Gastrocnemius medialis (tissue), 4 donors: Measurements from ENCODE around the gene ZFP91. TPM values are rescaled to one million over a fixed set of nuclear protein-coding genes. Genes with fewer than 3 reads are reported as not detected.
A peak's percentile ranks its signal among the peaks of the same experiment; 100 is the strongest.

Source experiments
- ATAC-seq, 2 donors: fragments of 150-250 bp; one replicate each; pipeline ENCODE4 v1.9.1; 2016
- DNase-seq, 2 donors: peaks; one replicate each; pipeline ENCODE4 v3.0.0-alpha.2; 2019
- H3K27ac ChIP-seq, 4 donors: fragments of 200-600 bp; sonication (generic); 1 replicate in 1 of 4; 2 replicates in 3 of 4; pipeline ENCODE4 v1.5.1; 2016 to 2018; ENCODE audit warnings: mild to moderate bottlenecking in 2 of 4, moderate library complexity in 1 of 4
- H3K27me3 ChIP-seq, 3 donors: fragments of 200-600 bp; sonication (generic) in 2 of 3; 1 replicate in 1 of 3; 2 replicates in 2 of 3; pipeline versions ENCODE4 v1.5.1 to v1.6.0; 2016 to 2019; ENCODE audit warnings: mild to moderate bottlenecking in 1 of 3, moderate library complexity in 1 of 3
- H3K36me3 ChIP-seq, 2 donors: fragments of 200-600 bp; sonication (generic) in 1 of 2; one replicate each; pipeline ENCODE4 v1.5.1; 2017 to 2018
- H3K4me1 ChIP-seq, 2 donors: fragments of 200-600 bp; sonication (generic) in 1 of 2; one replicate each; pipeline ENCODE4 v1.5.1; 2016 to 2017; ENCODE audit warnings: mild to moderate bottlenecking in 2 of 2
- H3K4me3 ChIP-seq, 4 donors: fragments of 200-600 bp; sonication (generic) in 3 of 4; 1 replicate in 1 of 4; 2 replicates in 3 of 4; pipeline ENCODE4 v1.5.1; 2016 to 2019; ENCODE audit warnings: mild to moderate bottlenecking in 2 of 4
- H3K9me3 ChIP-seq, 3 donors: fragments of 200-600 bp; sonication (generic) in 2 of 3; 1 replicate in 1 of 3; 2 replicates in 2 of 3; pipeline ENCODE4 v1.5.1; 2016 to 2019
- CTCF ChIP-seq, 5 experiments: fragments of 450-650 bp in 3 of 5; fragments of 200-600 bp in 2 of 5; sonication (generic) in 2 of 5; IDR thresholded peaks in 4 of 5; conservative IDR thresholded peaks in 1 of 5; 1 replicate in 4 of 5; 2 replicates in 1 of 5; pipeline ENCODE4 v1.5.1; 2016 to 2019; ENCODE audit warnings: antibody characterized with exemption in 5 of 5, mild to moderate bottlenecking in 3 of 5, moderate library complexity in 3 of 5
- POLR2A ChIP-seq, 2 donors: fragments of 450-650 bp; IDR thresholded peaks; one replicate each; pipeline ENCODE4 v1.6.1; 2017; ENCODE audit warnings: antibody characterized with exemption in 2 of 2, mild to moderate bottlenecking in 2 of 2, moderate library complexity in 2 of 2
- in situ Hi-C, 4 donors: fragments of 200-750 bp; cut with MboI; loops; one replicate each; pipeline versions ENCODE4 v1.15.0 to v1.8.0; 2017; ENCODE audit warnings: low sequenced_read_pairs in 4 of 4
- intact Hi-C: fragments of 100-400 bp; cut with DNase I; formaldehyde crosslinking; loops from one replicate; pipeline ENCODE4 v1.15.1; 2023; ENCODE audit warnings: low total_unique reads
- total RNA-seq, 4 donors: library from RNA; depleted of rRNA; stranded (reverse); fragments of >200 nt; gene quantifications; one replicate each; pipeline versions ENCODE4 v1.1.0 to v1.2.3, GENCODE V29; 2016

Gene ZFP91
- total RNA-seq, 4 donors from 2014 or later: 59.0 to 94.7 (median 90.6) TPM

- peaks cover 4 to 50% of the 10 kb centered on the region in 2 donors for H3K36me3 ChIP-seq
- intact Hi-C loops: no loop called here
- H3K27me3 ChIP-seq: no peaks in the 10 kb centered on the region
- DNase-seq: no peak
- in situ Hi-C loops: no loop called here
- no peak for ATAC-seq
- TF ChIP-seq CTCF (IDR thresholded peaks at IDR 0.05 in 4 of 5, conservative IDR thresholded peaks at IDR 0.05 in 1 of 5) (no peak), POLR2A (IDR thresholded peaks at IDR 0.05) (no peak)
- H3K9me3 ChIP-seq: no peaks in the 10 kb centered on the region
- no peak overlapping the region for H3K4me3 ChIP-seq
- no peak overlapping the region for H3K27ac ChIP-seq
- peaks cover 12 to 23% of the 10 kb centered on the region in 2 donors for H3K4me1 ChIP-seq
Observed at GRCh38 chr11:58609723-58610122, 30.9 kb downstream of the ZFP91 start.

- no peak for DNase-seq
- Histone ChIP-seq H3K9me3 (no peaks in the 10 kb centered on the region), H3K4me3 (no peak overlapping the region), H3K27me3 (no peaks in the 10 kb centered on the region), H3K4me1 (peaks cover 0 to 14% of the 10 kb centered on the region in 2 donors), H3K36me3 (peaks cover 4 to 73% of the 10 kb centered on the region in 2 donors), H3K27ac (peak overlapping the region in 1 of 4 donors; percentile 19)
- no peak for ATAC-seq
- intact Hi-C loops: no loop called here
- in situ Hi-C loops: no loop called here
- TF ChIP-seq CTCF (IDR thresholded peaks at IDR 0.05 in 4 of 5, conservative IDR thresholded peaks at IDR 0.05 in 1 of 5) (no peak), POLR2A (IDR thresholded peaks at IDR 0.05) (no peak)
Observed at GRCh38 chr11:58613228-58613627, 34.4 kb downstream of the ZFP91 start.

- Histone ChIP-seq H3K4me3 (no peak overlapping the region), H3K36me3 (peaks cover 4 to 76% of the 10 kb centered on the region in 2 donors), H3K27me3 (no peaks in the 10 kb centered on the region), H3K9me3 (no peaks in the 10 kb centered on the region), H3K4me1 (peaks cover 0 to 10% of the 10 kb centered on the region in 2 donors), H3K27ac (peak overlapping the region in 2 of 4 donors; percentile 50 to 53)
- TF ChIP-seq POLR2A (IDR thresholded peaks at IDR 0.05) (no peak), CTCF (IDR thresholded peaks at IDR 0.05 in 4 of 5, conservative IDR thresholded peaks at IDR 0.05 in 1 of 5) (no peak)
- DNase-seq (no peak), ATAC-seq (no peak)
- intact Hi-C loops: no loop called here
- in situ Hi-C loops: no loop called here
Observed at GRCh38 chr11:58615559-58615958, 36.7 kb downstream of the ZFP91 start.

GRCh38 chr11:58616594-58616993, 37.7 kb downstream of the ZFP91 start:
- Histone ChIP-seq H3K4me1 (peaks cover 0 to 10% of the 10 kb centered on the region in 2 donors), H3K9me3 (no peaks in the 10 kb centered on the region), H3K27ac (peak overlapping the region; percentile 32 to 53 (median 49)), H3K4me3 (no peak overlapping the region), H3K36me3 (peaks cover 4 to 75% of the 10 kb centered on the region in 2 donors), H3K27me3 (no peaks in the 10 kb centered on the region)
- in situ Hi-C loops: no loop called here
- DNase-seq (peak; percentile 21 to 72), ATAC-seq (peak; percentile 94 to 95)
- intact Hi-C loops: loop anchor here (2.0 kb wide), 1 partner anchor 38 kb away; the partner anchor contains the start of gene ZFP91
- TF ChIP-seq CTCF (IDR thresholded peaks at IDR 0.05 in 4 of 5, conservative IDR thresholded peaks at IDR 0.05 in 1 of 5) (no peak), POLR2A (IDR thresholded peaks at IDR 0.05) (no peak)
